HT-29 (cell line): ENCODE results near the gene ANKS1A. TPM values are rescaled to one million over a fixed set of nuclear protein-coding genes. Genes with fewer than 3 reads are reported as not detected.
A peak's percentile ranks its signal among the peaks of the same experiment; 100 is the strongest.

Experiments used
- DNase-seq: peaks from one replicate; pipeline ENCODE4 v3.0.0-alpha.2; 2015; ENCODE audit warnings: low spot score
- total RNA-seq: library from RNA; depleted of rRNA; stranded (reverse); fragments of >200 nt; shearing (Covaris generic); gene quantifications from 2 replicates; pipeline ENCODE4 v1.2.3, GENCODE V29; 2014

ANKS1A gene
- total RNA-seq, 1 experiment from 2014 or later, result 23.4 TPM

- DNase-seq, result no peak
Measured at GRCh38 chr6:34955442-34955841, 66.4 kb downstream of the ANKS1A start.

GRCh38 chr6:34957231-34957783 lies 68.3 kb downstream of the ANKS1A start:
- DNase-seq, result no peak

GRCh38 chr6:34958734-34959133 lies 69.7 kb downstream of the ANKS1A start:
- DNase-seq, result no peak

- no peak for DNase-seq
Measured at GRCh38 chr6:34959224-34959623, 70.2 kb downstream of the ANKS1A start.

GRCh38 chr6:34961082-34961481 lies 72.0 kb downstream of the ANKS1A start:
- no peak for DNase-seq

GRCh38 chr6:34961574-34961973 lies 72.5 kb downstream of the ANKS1A start:
- no peak for DNase-seq

GRCh38 chr6:34964564-34964963 lies 75.5 kb downstream of the ANKS1A start:
- no peak for DNase-seq

- no peak for DNase-seq
Measured at GRCh38 chr6:34967461-34967860, 78.4 kb downstream of the ANKS1A start.

GRCh38 chr6:34969662-34970265 lies 80.7 kb downstream of the ANKS1A start:
- no peak for DNase-seq

GRCh38 chr6:34970488-34970887 lies 81.4 kb downstream of the ANKS1A start:
- no peak for DNase-seq

GRCh38 chr6:34970957-34971356 lies 81.9 kb downstream of the ANKS1A start:
- DNase-seq, result no peak

GRCh38 chr6:34973547-34974248 lies 84.6 kb downstream of the ANKS1A start:
- DNase-seq, result no peak

- no peak for DNase-seq
Measured at GRCh38 chr6:34974249-34974642, 85.2 kb downstream of the ANKS1A start.

- no peak for DNase-seq
Measured at GRCh38 chr6:34976239-34976638, 87.2 kb downstream of the ANKS1A start.

GRCh38 chr6:34979218-34979617 lies 90.2 kb downstream of the ANKS1A start:
- no peak for DNase-seq

- DNase-seq, result no peak
Measured at GRCh38 chr6:34979994-34980393, 90.9 kb downstream of the ANKS1A start.

- no peak for DNase-seq
Measured at GRCh38 chr6:34981366-34981765, 92.3 kb downstream of the ANKS1A start.

- no peak for DNase-seq
Measured at GRCh38 chr6:34981951-34982350, 92.9 kb downstream of the ANKS1A start.

GRCh38 chr6:34982424-34982852 lies 93.4 kb downstream of the ANKS1A start:
- peak; percentile 15 for DNase-seq

GRCh38 chr6:34984416-34984815 lies 95.4 kb downstream of the ANKS1A start:
- no peak for DNase-seq

- no peak for DNase-seq
Measured at GRCh38 chr6:34985236-34985635, 96.2 kb downstream of the ANKS1A start.

- peak; percentile 66 for DNase-seq
Measured at GRCh38 chr6:34986845-34987246, 97.8 kb downstream of the ANKS1A start.

GRCh38 chr6:34987506-34987905 lies 98.5 kb downstream of the ANKS1A start:
- DNase-seq, result no peak
